VCaP (cell line): ENCODE measurements around the gene RYR2.

Source experiments
- H3K27ac ChIP-seq: fragments of 450-650 bp; 2 replicates; pipeline ENCODE4 v1.5.1; 2017
- TF ChIP-seq, protein P1 (sequence below): fragments of 450-650 bp; conservative IDR thresholded peaks from 2 replicates; pipeline ENCODE4 v1.5.1; 2017; ENCODE audit warnings: mild to moderate bottlenecking, moderate library complexity

RYR2 gene

DNA sequence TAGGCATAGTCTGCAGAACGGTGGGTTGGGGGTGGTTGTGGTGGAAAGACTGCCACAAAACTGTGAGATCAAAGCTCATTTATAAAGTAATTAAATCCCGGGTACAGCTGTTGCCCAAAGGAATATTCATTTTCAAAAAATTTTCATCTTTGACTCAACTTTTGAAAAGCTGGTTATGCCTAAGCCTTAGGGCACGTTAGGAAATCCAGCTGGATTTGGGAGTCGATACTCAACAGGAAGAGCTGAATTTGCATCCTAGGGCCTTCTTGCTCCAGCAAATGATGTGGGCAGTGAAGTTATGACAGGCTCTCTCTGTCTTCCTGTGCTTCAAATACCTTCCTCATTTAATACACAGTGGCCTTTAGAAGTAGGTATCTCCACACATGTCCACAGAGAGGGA is 817.0 kb downstream of the RYR2 start:
- no peak overlapping the region for H3K27ac ChIP-seq
- TF ChIP-seq, protein P1, sequence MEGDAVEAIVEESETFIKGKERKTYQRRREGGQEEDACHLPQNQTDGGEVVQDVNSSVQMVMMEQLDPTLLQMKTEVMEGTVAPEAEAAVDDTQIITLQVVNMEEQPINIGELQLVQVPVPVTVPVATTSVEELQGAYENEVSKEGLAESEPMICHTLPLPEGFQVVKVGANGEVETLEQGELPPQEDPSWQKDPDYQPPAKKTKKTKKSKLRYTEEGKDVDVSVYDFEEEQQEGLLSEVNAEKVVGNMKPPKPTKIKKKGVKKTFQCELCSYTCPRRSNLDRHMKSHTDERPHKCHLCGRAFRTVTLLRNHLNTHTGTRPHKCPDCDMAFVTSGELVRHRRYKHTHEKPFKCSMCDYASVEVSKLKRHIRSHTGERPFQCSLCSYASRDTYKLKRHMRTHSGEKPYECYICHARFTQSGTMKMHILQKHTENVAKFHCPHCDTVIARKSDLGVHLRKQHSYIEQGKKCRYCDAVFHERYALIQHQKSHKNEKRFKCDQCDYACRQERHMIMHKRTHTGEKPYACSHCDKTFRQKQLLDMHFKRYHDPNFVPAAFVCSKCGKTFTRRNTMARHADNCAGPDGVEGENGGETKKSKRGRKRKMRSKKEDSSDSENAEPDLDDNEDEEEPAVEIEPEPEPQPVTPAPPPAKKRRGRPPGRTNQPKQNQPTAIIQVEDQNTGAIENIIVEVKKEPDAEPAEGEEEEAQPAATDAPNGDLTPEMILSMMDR: no peak

GRCh38 chr1:237861944-237862343 is 820.0 kb downstream of the RYR2 start:
- no peak overlapping the region for H3K27ac ChIP-seq
- TF ChIP-seq, protein P1: no peak

DNA sequence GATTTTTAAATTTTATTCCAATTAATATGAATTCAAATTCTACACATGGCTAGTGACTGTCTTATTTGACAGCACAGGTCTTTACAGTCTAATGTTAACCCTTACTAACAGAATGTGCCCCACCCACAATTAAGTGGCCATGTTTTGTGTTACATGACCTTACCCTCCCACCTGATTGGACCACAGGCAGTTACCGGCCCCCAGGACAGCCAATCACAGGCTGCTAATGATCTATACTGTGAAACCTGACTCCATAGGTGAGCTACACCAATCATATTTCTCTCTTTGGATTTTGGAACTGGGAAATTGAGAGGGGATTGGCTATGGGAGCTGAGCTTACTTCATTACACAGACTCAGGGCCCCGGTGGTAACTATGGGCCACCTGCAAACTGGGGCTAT is 821.2 kb downstream of the RYR2 start:
- TF ChIP-seq, protein P1: no peak
- no peak overlapping the region for H3K27ac ChIP-seq

DNA sequence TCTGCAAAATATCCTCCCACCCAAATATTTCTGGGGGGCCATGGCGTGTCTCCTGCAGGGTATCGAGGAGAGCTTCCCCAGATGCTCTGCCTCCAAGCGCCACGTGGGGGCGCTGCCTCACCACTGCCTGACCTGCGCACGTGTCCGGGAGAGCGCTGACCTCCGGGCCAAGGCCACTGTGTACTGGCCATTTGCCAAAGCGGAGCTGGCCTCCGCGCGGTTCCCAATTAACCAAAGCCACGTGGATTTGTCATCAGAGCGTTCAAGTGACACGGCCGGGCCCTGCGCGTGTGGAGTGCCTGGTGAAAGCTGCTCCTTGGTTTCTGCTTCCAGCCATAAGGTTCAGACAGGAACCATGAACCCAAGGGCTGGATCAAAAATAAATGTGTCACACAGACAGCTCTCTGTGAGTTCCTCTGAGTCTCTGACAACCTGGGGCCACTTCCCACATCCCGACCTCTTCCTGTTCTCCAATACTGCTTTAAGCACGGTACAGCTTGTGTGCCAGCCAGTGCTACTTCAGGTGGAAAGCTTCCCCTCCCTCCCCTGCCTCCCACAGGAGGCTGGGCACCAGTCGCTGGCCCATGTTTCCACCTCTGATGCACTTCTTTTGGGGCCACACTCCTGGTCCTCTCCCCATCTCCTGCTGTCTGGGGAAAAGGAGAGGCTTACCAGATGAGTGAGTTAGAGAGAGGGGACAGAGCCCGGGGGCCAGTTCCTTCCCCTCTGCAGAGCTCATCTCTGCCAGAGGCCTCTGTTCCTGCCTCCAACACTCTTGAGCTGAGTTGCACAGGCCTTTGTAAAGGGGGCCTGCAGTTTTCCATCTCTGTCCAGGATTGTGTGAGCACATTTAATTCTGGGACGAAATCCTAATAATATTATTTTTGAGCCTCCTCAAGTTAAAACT is 822.6 kb downstream of the RYR2 start:
- H3K27ac ChIP-seq: no peak overlapping the region
- TF ChIP-seq, protein P1: peak; percentile 92

DNA sequence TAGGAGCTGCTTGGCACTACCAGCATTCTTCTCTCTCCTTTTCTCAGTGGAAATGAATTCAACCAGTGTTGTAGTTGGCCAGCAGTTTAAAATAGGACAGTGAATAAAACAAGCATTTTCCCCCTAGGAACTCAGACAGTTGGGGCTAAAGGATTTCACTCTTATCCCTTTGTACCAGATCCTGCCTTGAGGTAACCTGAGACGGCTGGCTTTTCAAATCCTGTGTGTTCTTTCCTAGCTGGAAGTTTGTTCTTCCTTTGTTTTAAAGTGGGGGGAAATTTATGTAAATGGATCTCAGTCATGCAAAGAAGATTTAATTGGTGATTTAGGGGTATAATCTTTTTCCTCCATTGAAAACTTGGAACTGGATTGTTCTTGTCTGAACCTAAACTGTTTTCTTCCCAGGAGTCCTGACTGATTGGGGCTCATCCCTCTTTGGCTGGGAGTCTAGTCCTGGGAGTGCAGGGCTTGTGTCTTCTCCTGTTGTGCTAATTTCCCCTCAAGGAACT is 825.5 kb downstream of the RYR2 start:
- TF ChIP-seq, protein P1: no peak

GRCh38 chr1:237868817-237869600 is 827.0 kb downstream of the RYR2 start:
- no peak overlapping the region for H3K27ac ChIP-seq
- TF ChIP-seq, protein P1: no peak

More for the DNA sequence above, 825.5 kb downstream of the RYR2 start:
- no peak overlapping the region for H3K27ac ChIP-seq

DNA sequence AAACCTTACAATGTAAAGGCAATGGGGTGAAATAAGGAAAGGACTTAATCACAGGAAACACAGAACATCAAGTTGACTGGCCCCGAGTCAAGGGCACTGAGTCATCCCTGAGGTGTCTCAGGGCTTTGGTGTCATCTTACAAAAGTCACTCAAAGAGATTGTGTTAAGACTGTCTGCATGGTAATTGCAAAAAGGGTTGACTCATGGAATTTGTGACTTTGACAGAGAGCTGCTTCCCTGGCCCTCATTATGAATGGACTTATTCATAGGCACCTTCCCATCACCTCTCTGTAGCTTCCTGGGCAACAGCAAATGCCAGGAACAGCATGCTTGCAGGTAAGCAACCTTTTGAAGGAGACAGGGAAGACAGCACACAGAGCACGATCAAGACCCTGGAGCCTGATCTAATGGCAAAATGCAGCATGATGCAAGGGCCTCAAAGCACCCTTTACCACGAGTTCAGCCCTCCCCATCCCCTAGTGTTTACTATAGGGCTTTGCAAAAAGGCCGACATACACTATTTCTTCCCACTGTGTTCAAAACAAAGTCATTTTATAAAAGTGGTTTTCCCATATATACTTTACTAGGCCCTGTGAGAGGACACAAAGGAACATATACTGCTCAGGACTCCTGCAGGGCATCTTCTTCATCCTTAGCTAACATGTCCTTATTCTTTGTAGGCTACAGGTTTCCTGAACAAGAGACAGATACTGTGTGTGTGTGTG is 831.7 kb downstream of the RYR2 start:
- TF ChIP-seq, protein P1: no peak
- H3K27ac ChIP-seq: no peak overlapping the region
